Astrocyte (in vitro differentiated cells and primary cell): ENCODE data around the gene ROBO3.

ENCODE experiments used
- CTCF ChIP-seq: IDR thresholded peaks from 2 replicates; pipeline ENCODE4 v1.5.1; 2011; ENCODE audit warnings: low read depth, mild to moderate bottlenecking, inconsistent platforms, low read length, moderate library complexity; ENCODE audit not compliant: insufficient read depth
- EZH2 ChIP-seq: IDR thresholded peaks from 2 replicates; pipeline ENCODE4 v1.6.1; 2012; ENCODE audit warnings: mild to moderate bottlenecking, low read length, inconsistent platforms; ENCODE audit not compliant: insufficient read depth

- TF ChIP-seq CTCF = no peak
- no peak for TF ChIP-seq EZH2
These were observed 1.4 kb upstream of the ROBO3 start for GRCh38 chr11:124863826-124864165.
